HL-60 (cell line): ENCODE data around the gene OSCAR.

Experiments used
- POLR2AphosphoS5 ChIP-seq: IDR thresholded peaks from 2 replicates; pipeline ENCODE4 v1.6.1; 2012; ENCODE audit warnings: low read depth
- TF ChIP-seq, protein P1 (sequence below): IDR thresholded peaks from one replicate; pipeline ENCODE4 v1.5.1; 2011; ENCODE audit warnings: low read length, control low read depth, inconsistent platforms; ENCODE audit not compliant: insufficient read depth

DNA sequence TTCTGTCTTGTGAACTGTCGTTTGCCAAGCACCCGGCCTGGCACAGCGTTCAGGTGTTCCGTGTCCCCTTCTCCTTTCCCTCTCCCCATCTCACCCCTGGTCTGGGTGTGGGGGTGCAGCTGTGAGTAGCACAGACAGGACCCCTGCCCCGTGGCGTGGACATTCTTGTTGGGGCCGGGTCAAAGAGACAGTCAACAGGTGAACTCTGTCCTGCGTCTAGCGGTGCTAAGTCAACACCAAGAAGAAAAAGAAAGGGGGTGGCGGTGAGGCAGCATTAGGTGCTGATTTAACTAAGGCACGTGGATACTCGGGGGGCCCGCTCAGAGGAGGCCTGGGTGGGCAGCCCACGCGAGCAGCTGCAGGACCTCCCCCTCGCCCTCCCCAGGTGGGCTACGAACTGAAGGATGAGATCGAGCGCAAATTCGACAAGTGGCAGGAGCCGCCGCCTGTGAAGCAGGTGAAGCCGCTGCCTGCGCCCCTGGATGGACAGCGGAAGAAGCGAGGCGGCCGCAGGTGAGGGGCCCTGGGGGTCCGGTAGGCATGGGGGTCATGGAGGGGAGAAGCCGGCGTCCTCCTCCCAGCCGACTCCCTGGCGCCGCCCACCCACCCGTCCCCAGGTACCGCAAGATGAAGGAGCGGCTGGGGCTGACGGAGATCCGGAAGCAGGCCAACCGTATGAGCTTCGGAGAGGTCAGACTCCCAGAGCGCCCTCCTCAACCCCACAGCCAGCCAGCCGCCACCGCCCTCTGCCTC is 27.3 kb upstream of the OSCAR start:
- TF ChIP-seq, protein P1, sequence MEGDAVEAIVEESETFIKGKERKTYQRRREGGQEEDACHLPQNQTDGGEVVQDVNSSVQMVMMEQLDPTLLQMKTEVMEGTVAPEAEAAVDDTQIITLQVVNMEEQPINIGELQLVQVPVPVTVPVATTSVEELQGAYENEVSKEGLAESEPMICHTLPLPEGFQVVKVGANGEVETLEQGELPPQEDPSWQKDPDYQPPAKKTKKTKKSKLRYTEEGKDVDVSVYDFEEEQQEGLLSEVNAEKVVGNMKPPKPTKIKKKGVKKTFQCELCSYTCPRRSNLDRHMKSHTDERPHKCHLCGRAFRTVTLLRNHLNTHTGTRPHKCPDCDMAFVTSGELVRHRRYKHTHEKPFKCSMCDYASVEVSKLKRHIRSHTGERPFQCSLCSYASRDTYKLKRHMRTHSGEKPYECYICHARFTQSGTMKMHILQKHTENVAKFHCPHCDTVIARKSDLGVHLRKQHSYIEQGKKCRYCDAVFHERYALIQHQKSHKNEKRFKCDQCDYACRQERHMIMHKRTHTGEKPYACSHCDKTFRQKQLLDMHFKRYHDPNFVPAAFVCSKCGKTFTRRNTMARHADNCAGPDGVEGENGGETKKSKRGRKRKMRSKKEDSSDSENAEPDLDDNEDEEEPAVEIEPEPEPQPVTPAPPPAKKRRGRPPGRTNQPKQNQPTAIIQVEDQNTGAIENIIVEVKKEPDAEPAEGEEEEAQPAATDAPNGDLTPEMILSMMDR, result no peak
- TF ChIP-seq POLR2AphosphoS5, result no peak
